Heart right ventricle (tissue), 16 donors: ENCODE measurements around the gene LDLRAD4. TPM values are rescaled to one million over a fixed set of nuclear protein-coding genes. Genes with fewer than 3 reads are reported as not detected.

Experiments used
- ATAC-seq, 8 donors: fragments of 200-7000 bp; cut with Tn5 transposase; one replicate each; pipeline ENCODE4 v1.9.1; 2020; ENCODE audit warnings: mild to moderate bottlenecking in 8 of 8, moderate library complexity in 8 of 8, moderate number of reproducible peaks in 1 of 8
- DNase-seq, 2 donors: peaks; one replicate each; pipeline ENCODE4 v3.0.0-alpha.2; 2020
- H3K27ac ChIP-seq, 10 donors: fragments of 200-600 bp; sonication (generic) in 2 of 10; one replicate each; pipeline versions ENCODE4 v1.5.0 to v1.8.0; 2020 to 2022; ENCODE audit warnings: mild to moderate bottlenecking in 3 of 10
- H3K27me3 ChIP-seq, 7 donors: fragments of 200-600 bp; one replicate each; pipeline ENCODE4 v1.8.0; 2021 to 2022; ENCODE audit warnings: mild to moderate bottlenecking in 2 of 7
- H3K36me3 ChIP-seq, 9 donors: fragments of 200-600 bp; sonication (generic) in 1 of 9; one replicate each; pipeline versions ENCODE4 v1.5.0 to v1.8.0; 2020 to 2022; ENCODE audit warnings: mild to moderate bottlenecking in 2 of 9
- H3K4me1 ChIP-seq, 9 donors: fragments of 200-600 bp; sonication (generic) in 1 of 9; one replicate each; pipeline versions ENCODE4 v1.5.0 to v1.8.0; 2020 to 2022; ENCODE audit warnings: mild to moderate bottlenecking in 4 of 9
- H3K4me3 ChIP-seq, 10 donors: fragments of 200-600 bp; sonication (generic) in 2 of 10; one replicate each; pipeline versions ENCODE4 v1.5.0 to v1.8.0; 2020 to 2022; ENCODE audit warnings: mild to moderate bottlenecking in 7 of 10, moderate library complexity in 2 of 10
- H3K9me3 ChIP-seq, 11 donors: fragments of 200-600 bp in 10 of 11; sonication (generic) in 2 of 11; one replicate each; pipeline versions ENCODE4 v1.5.0 to v1.8.0; 2013 to 2022; ENCODE audit warnings: mild to moderate bottlenecking in 2 of 11, control low read depth in 1 of 11, moderate library complexity in 1 of 11
- WGBS, 2 donors: extraction: QIAGEN DNeasy Blood & Tissue Kit; methylation state at CpG; one replicate each; pipeline ENCODE4 v1.1.7; 2013; ENCODE audit warnings: inconsistent platforms in 1 of 2; 5-methylcytosine and 5-hydroxymethylcytosine counted together
- intact Hi-C, 10 donors: fragments of 100-400 bp; cut with DNase I; formaldehyde crosslinking; loops; one replicate each; pipeline versions ENCODE4 v1.11.1 to v1.14.2; 2022
- polyA plus RNA-seq, 2 donors: library from polyadenylated mRNA; stranded (reverse); fragments of 200-250 nt; gene quantifications; one replicate each; pipeline ENCODE4 v1.2.3, GENCODE V29; 2013
- total RNA-seq, 10 donors: library from RNA; stranded (reverse); fragmentation: NEBNext Ultra II Directional in 3 of 10; extraction: Animal tissue kit (Norgen Biotek cat#: 25700) in 3 of 10; gene quantifications; one replicate each; pipeline versions ENCODE4 v1.2.1 to v1.2.4, GENCODE V29; 2021 to 2023
- TF ChIP-seq, protein P1 (sequence below), 9 donors: fragments of 200-600 bp; sonication (generic) in 2 of 9; IDR thresholded peaks; one replicate each; pipeline versions ENCODE4 v1.5.0 to v1.8.0; 2021 to 2022; ENCODE audit warnings: antibody characterized with exemption in 9 of 9, mild to moderate bottlenecking in 5 of 9, moderate library complexity in 1 of 9
- donor health status: Arrhythmogenic right ventricular cardiomyopathy.
- donor health status: ischemic (EF 13 %, LVEDD 7.1; RV severe dilation, severe dysfunction).
- donor health status: healthy with polysubstance abuse.
- donor health status: DM: no; HTN: yes; CAD: no.
- donor health status: DM: no; HTN: no; CAD: no.
- donor health status: ischemic (EF 25% LVEDD 6.9; RV normal size, moderate dysfunction).
- donor health status: ischemic (EF 25% LVEDD 5.7; RV mildly dilated, moderate dysfunction).
- donor health status: healthy.
- donor health status: DM: yes; HTN: yes; CAD: no.
- donor health status: Ischemic cardiomyopathy.
- donor health status: ischemic (EF 35%, LVEDD 5.7; RV mildly dilated, moderate dysfunction).
- donor health status: nonischemic (EF 11% LVEDD 7.7; RV severe dilation, severe dysfunction).
- donor health status: DM: yes; HTN: yes; CAD: no.
- donor health status: PGD.
- donor health status: ischemic (EF 29% LVEDD 5.4; RV normal size, mild dysfunction).
- donor health status: nonischemic (EF 23%, LVEDD 6.1; RV moderate dilation, normal function).

LDLRAD4 gene
- total and polyA plus RNA-seq, 12 donors = 5.4 to 74.6 (median 34.6) TPM

DNA sequence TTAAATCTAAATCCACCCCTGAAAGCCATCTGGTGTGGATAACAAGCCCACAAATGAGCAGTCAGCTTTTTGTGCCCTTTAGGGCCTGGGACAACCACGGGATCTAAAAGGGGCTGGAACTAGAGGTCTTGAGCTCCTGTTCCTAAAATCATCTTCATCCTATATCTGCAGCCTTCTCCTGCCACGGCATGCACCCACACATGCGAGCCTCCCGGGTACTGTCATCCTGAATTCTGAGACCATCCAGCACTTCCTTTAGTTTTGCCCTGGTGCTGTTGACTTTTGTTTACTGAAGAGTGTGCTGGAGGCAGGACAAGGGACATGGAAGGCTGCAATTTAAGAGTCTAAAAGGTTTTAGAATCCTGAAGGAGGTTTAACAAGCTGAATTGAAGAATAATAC is 324.6 kb downstream of the LDLRAD4 start:
- no peaks in the 10 kb centered on the region for H3K36me3 ChIP-seq
- no peaks in the 10 kb centered on the region for H3K9me3 ChIP-seq
- intact Hi-C loops = no loop called here
- ATAC-seq = no peak
- TF ChIP-seq, protein P1, sequence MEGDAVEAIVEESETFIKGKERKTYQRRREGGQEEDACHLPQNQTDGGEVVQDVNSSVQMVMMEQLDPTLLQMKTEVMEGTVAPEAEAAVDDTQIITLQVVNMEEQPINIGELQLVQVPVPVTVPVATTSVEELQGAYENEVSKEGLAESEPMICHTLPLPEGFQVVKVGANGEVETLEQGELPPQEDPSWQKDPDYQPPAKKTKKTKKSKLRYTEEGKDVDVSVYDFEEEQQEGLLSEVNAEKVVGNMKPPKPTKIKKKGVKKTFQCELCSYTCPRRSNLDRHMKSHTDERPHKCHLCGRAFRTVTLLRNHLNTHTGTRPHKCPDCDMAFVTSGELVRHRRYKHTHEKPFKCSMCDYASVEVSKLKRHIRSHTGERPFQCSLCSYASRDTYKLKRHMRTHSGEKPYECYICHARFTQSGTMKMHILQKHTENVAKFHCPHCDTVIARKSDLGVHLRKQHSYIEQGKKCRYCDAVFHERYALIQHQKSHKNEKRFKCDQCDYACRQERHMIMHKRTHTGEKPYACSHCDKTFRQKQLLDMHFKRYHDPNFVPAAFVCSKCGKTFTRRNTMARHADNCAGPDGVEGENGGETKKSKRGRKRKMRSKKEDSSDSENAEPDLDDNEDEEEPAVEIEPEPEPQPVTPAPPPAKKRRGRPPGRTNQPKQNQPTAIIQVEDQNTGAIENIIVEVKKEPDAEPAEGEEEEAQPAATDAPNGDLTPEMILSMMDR (IDR thresholded peaks at IDR 0.05) = no peak
- H3K27ac ChIP-seq = peak overlapping the region in 4 of 10 donors; percentile 37 to 80 (median 74)
- H3K27me3 ChIP-seq = no peaks in the 10 kb centered on the region
- H3K4me1 ChIP-seq = peaks cover 8 to 57% (median 41%) of the 10 kb centered on the region in 9 donors
- DNase-seq = no peak
- H3K4me3 ChIP-seq = no peak overlapping the region
- 86 to 87% methylated on average over 4 of the region's 4 CpGs for WGBS, 2 donors

DNA sequence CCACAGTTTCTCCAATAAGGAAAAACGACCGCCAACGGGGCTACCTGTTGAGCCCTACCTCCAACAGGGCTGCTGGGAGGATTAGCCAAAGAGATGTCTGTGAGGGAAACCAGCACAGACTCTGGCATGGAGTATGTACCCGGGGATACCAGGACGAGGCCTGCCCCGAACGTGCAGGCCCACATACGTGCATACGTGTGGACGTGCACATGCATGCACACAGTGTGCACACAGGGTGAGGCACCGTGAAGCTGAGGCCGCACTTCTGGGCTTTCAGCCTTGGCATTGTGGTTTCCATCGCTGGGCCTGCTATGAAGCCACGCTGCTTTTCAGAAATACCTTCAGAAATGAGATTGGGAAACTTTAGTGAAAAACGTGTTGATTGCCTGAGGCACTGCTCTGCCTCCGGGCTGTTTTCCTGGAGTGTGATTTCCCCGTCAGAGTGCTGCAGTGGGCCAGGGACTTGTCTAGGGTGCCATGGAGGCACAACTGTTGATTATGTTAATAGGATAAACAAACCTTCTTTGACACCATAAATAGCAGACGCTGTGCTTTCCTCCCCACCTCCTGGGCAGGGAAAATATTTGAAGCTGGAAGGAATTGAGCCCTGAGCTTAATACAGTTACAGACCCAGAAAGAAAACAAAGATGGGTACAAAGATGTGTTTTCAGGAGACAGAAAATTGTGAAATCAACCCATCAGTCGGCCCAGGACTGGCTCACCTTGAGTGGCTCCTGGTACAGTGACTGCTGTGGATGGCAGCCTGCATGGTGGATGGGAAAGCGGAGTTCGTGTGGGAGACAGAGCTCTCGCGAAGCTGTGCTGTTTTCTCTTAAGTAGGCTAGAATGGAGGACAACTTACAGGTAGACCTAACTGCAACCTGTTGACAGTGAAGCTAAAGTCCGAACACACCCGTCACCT is 325.5 kb downstream of the LDLRAD4 start:
- H3K27ac ChIP-seq = peak overlapping the region in 9 of 10 donors; percentile 29 to 80 (median 63)

DNA sequence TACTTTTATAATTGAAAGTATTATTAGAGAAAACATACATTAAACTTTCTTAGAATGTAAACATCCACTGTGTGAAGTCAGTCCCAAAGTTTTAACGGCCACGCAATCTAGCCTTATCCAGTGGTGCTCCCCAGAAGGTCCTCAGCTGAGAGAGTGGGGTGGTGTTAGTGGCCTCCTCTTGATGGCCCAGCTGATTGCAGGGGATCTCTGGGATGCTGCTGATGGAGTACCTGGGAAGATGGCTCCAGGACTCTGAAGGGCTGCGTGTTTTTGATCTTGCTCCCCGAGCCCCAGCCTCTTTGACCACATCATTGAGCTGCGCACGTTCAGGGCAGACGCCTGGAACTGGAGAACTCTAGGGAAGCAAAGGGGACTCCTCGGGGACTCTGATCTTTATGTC is 326.4 kb downstream of the LDLRAD4 start:
- intact Hi-C loops = no loop called here
- Histone ChIP-seq H3K27me3 (no peaks in the 10 kb centered on the region), H3K4me1 (peaks cover 6 to 60% (median 43%) of the 10 kb centered on the region in 9 donors), H3K4me3 (no peak overlapping the region), H3K36me3 (no peaks in the 10 kb centered on the region), H3K27ac (peak overlapping the region in 2 of 10 donors; percentile 78 to 80), H3K9me3 (no peaks in the 10 kb centered on the region)
- ATAC-seq = no peak
- TF ChIP-seq, protein P1 (IDR thresholded peaks at IDR 0.05) = no peak
- no peak for DNase-seq
- 95 to 96% methylated on average over 8 of the region's 8 CpGs for WGBS, 2 donors

More for the DNA sequence above, 325.5 kb downstream of the LDLRAD4 start:
- intact Hi-C loops = no loop called here
- ATAC-seq (peak in 7 of 8 donors; percentile 39 to 87 (median 57)), DNase-seq (no peak)
- no peaks in the 10 kb centered on the region for H3K36me3 ChIP-seq
- peaks cover 8 to 58% (median 42%) of the 10 kb centered on the region in 9 donors for H3K4me1 ChIP-seq
- TF ChIP-seq, protein P1 (IDR thresholded peaks at IDR 0.05) = no peak
- 68 to 75% methylated on average over 25 of the region's 25 CpGs for WGBS, 2 donors
- H3K4me3 ChIP-seq = no peak overlapping the region
- no peaks in the 10 kb centered on the region for H3K27me3 ChIP-seq
- H3K9me3 ChIP-seq = no peaks in the 10 kb centered on the region

DNA sequence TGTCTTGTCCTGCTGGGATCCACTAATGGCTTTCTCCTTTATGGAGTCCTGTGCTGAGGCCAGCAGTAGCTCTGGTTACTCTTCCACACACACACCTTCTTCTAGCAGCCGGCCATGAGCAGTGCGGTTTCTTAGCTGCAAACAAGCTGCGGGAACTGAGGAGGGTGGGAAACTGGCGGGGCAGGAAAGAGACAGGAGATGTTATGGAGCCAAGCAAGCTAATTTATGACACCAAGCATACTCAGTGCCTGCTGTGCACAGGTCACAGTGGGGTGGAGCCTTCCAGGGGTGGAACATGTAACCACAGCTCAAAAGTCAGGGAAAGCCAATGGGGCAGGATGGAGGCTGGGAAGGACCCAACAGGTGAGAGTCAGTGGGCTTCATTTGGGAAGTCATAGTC is 327.0 kb downstream of the LDLRAD4 start:
- Histone ChIP-seq H3K4me3 (no peak overlapping the region), H3K27me3 (no peaks in the 10 kb centered on the region), H3K4me1 (peaks cover 6 to 60% (median 43%) of the 10 kb centered on the region in 9 donors), H3K9me3 (no peaks in the 10 kb centered on the region), H3K36me3 (no peaks in the 10 kb centered on the region), H3K27ac (no peak overlapping the region)
- intact Hi-C loops = no loop called here
- DNase-seq (no peak), ATAC-seq (no peak)
- 97 to 99% methylated on average over 4 of the region's 4 CpGs for WGBS, 2 donors
- TF ChIP-seq, protein P1 (IDR thresholded peaks at IDR 0.05) = no peak
